ENCODE results near the gene FAM228B.
"Not testable (repeated sequence)": the region's sequence is repeated elsewhere in the genome, so short reads cannot be mapped to it uniquely, and the experiment has no call there.

Gene FAM228B

GRCh38 chr2:24162494-24162893 is 39.2 kb downstream of the FAM228B start:
- DNase-seq: no peak

- no peak for DNase-seq
Observed at GRCh38 chr2:24163186-24163585, 39.9 kb downstream of the FAM228B start.

- DNase-seq: no peak
Observed at GRCh38 chr2:24163601-24164000, 40.3 kb downstream of the FAM228B start.

- DNase-seq: no peak
Observed at GRCh38 chr2:24164416-24164973, 41.2 kb downstream of the FAM228B start.

GRCh38 chr2:24169023-24169422 is 45.8 kb downstream of the FAM228B start:
- DNase-seq: no peak

- DNase-seq: no peak
Observed at GRCh38 chr2:24174851-24175277, 51.6 kb downstream of the FAM228B start, which contains the start of gene FAM228A. TSS of gene FAM228A (plus strand) at chr2:24175053. CDS start at chr2:24175481, 428 bp downstream.

- DNase-seq: no peak
Observed at GRCh38 chr2:24175631-24176187, 52.4 kb downstream of the FAM228B start.

GRCh38 chr2:24176326-24176725 is 53.1 kb downstream of the FAM228B start:
- no peak for DNase-seq

GRCh38 chr2:24179683-24180082 is 56.4 kb downstream of the FAM228B start:
- no peak for DNase-seq

- no peak for DNase-seq
Observed at GRCh38 chr2:24181849-24182248, 58.6 kb downstream of the FAM228B start.

- DNase-seq: no peak
Observed at GRCh38 chr2:24182507-24182906, 59.2 kb downstream of the FAM228B start.

GRCh38 chr2:24183366-24184069 is 60.2 kb downstream of the FAM228B start:
- DNase-seq: no peak

GRCh38 chr2:24189551-24189950 is 66.3 kb downstream of the FAM228B start:
- no peak for DNase-seq

GRCh38 chr2:24190503-24190902 is 67.2 kb downstream of the FAM228B start:
- no peak for DNase-seq

- no peak for DNase-seq
Observed at GRCh38 chr2:24191156-24191555, 67.9 kb downstream of the FAM228B start.

GRCh38 chr2:24191848-24192247 is 68.6 kb downstream of the FAM228B start:
- DNase-seq: no peak

GRCh38 chr2:24197213-24197612 is 73.9 kb downstream of the FAM228B start:
- DNase-seq: not testable (repeated sequence)

GRCh38 chr2:24199968-24200590 is 76.8 kb downstream of the FAM228B start:
- DNase-seq: no peak

- DNase-seq: no peak
Observed at GRCh38 chr2:24200799-24201198, 77.5 kb downstream of the FAM228B start.

GRCh38 chr2:24203029-24203786 is 79.9 kb downstream of the FAM228B start:
- no peak for DNase-seq

- no peak for DNase-seq
Observed at GRCh38 chr2:24203787-24204150, 80.5 kb downstream of the FAM228B start.

- DNase-seq: no peak
Observed at GRCh38 chr2:24204505-24204904, 81.2 kb downstream of the FAM228B start.

GRCh38 chr2:24205131-24205530 is 81.9 kb downstream of the FAM228B start:
- DNase-seq: no peak
